GM23338 (cell line): ENCODE measurements around the gene TMEM123. TPM values are rescaled to one million over a fixed set of nuclear protein-coding genes. Genes with fewer than 3 reads are reported as not detected.

Source experiments
- ATAC-seq: fragments of 200-7000 bp; cut with Tn5 transposase; 3 replicates; pipeline ENCODE4 v1.9.1; 2020
- DNase-seq: peaks from one replicate; pipeline ENCODE4 v3.0.0-alpha.2; 2015; ENCODE audit warnings: low spot score
- H2AFZ ChIP-seq: fragments of 200-600 bp; sonication (generic); 2 replicates; pipeline ENCODE4 v1.8.0; 2016; ENCODE audit warnings: antibody characterized with exemption, mild to moderate bottlenecking, moderate library complexity
- H3F3A ChIP-seq: fragments of 200-600 bp; sonication (generic); replicated peaks from 2 replicates; pipeline ENCODE4 v1.8.0; 2017; ENCODE audit warnings: antibody characterized with exemption, mixed run types, low read depth
- H3K27ac ChIP-seq: fragments of 200-600 bp; sonication (generic); 2 replicates; pipeline ENCODE4 v1.6.1; 2016; ENCODE audit warnings: low read depth
- H3K27me3 ChIP-seq: fragments of 200-600 bp; sonication (generic); 2 replicates; pipeline ENCODE4 v1.8.0; 2016; ENCODE audit warnings: mild to moderate bottlenecking, mixed run types, moderate library complexity; ENCODE audit not compliant: insufficient read depth
- H3K36me3 ChIP-seq: fragments of 200-600 bp; sonication (generic); 2 replicates; pipeline ENCODE4 v1.8.0; 2016; ENCODE audit warnings: mild to moderate bottlenecking; ENCODE audit not compliant: insufficient read depth
- H3K4me1 ChIP-seq: fragments of 200-600 bp; sonication (generic); 2 replicates; pipeline ENCODE4 v1.8.0; 2016; ENCODE audit warnings: mild to moderate bottlenecking, moderate library complexity; ENCODE audit not compliant: insufficient read depth
- H3K4me2 ChIP-seq: fragments of 200-600 bp; sonication (generic); 2 replicates; pipeline ENCODE4 v1.7.1; 2017; ENCODE audit warnings: mixed run types
- H3K4me3 ChIP-seq: fragments of 200-600 bp; sonication (generic); 2 replicates; pipeline ENCODE4 v1.6.1; 2016; ENCODE audit warnings: mixed run types
- H3K79me2 ChIP-seq: fragments of 200-600 bp; sonication (generic); replicated peaks from 2 replicates; pipeline ENCODE4 v1.8.0; 2017; ENCODE audit warnings: mild to moderate bottlenecking; ENCODE audit not compliant: insufficient read depth
- H3K9me2 ChIP-seq: fragments of 200-600 bp; sonication (generic); 2 replicates; pipeline ENCODE4 v1.8.0; 2017; ENCODE audit not compliant: insufficient read depth
- H4K20me1 ChIP-seq: fragments of 200-600 bp; sonication (generic); replicated peaks from 2 replicates; pipeline ENCODE4 v1.8.0; 2017; ENCODE audit warnings: mild to moderate bottlenecking; ENCODE audit not compliant: insufficient read depth
- H3K27ac Mint-ChIP-seq: 2 replicates; pipeline ENCODE4 v1.8.0; 2020; ENCODE audit warnings: inconsistent platforms, mild to moderate bottlenecking, moderate library complexity, mixed read lengths
- H3K27me3 Mint-ChIP-seq: 3 replicates; pipeline ENCODE4 v1.8.0; 2022; ENCODE audit warnings: low read depth, mild to moderate bottlenecking, moderate library complexity, mixed read lengths, inconsistent platforms; ENCODE audit not compliant: insufficient read depth, poor library complexity
- H3K36me3 Mint-ChIP-seq: 3 replicates; pipeline ENCODE4 v1.8.0; 2021; ENCODE audit warnings: low read depth, mild to moderate bottlenecking, inconsistent platforms, moderate library complexity, mixed read lengths
- H3K4me1 Mint-ChIP-seq: 3 replicates; pipeline ENCODE4 v1.8.0; 2020; ENCODE audit warnings: mild to moderate bottlenecking, inconsistent platforms, mixed read lengths
- H3K4me3 Mint-ChIP-seq: 3 replicates; pipeline ENCODE4 v1.8.0; 2021; ENCODE audit warnings: moderate library complexity, mild to moderate bottlenecking, inconsistent platforms, mixed read lengths
- H3K9me3 Mint-ChIP-seq: 3 replicates; pipeline ENCODE4 v1.8.0; 2020; ENCODE audit warnings: moderate library complexity, mild to moderate bottlenecking, inconsistent platforms, mixed read lengths
- CREB1 ChIP-seq: fragments of 250-450 bp; sonication (Bioruptor Pico); IDR thresholded peaks from 2 replicates; pipeline ENCODE4 v1.5.0; 2020; ENCODE audit warnings: low read depth, mild to moderate bottlenecking, moderate library complexity
- CTCF ChIP-seq, 2 experiments: fragments of 200-600 bp in 1 of 2; sonication (generic) in 1 of 2; conservative IDR thresholded peaks; 2 replicates each; pipeline versions ENCODE4 v1.5.1 to v1.6.1; 2016 to 2017; ENCODE audit warnings: antibody characterized with exemption in 2 of 2, low read depth in 2 of 2, mild to moderate bottlenecking in 2 of 2, moderate library complexity in 1 of 2
- ETS1 ChIP-seq: IDR thresholded peaks from 2 replicates; pipeline ENCODE4 v1.6.1; 2016; ENCODE audit warnings: antibody characterized with exemption
- EZH2 ChIP-seq: fragments of 200-600 bp; sonication (generic); IDR thresholded peaks from one replicate; pipeline ENCODE4 v1.8.0; 2017; ENCODE audit warnings: antibody characterized with exemption, mild to moderate bottlenecking, low read depth; ENCODE audit not compliant: unreplicated experiment
- EZH2phosphoT487 ChIP-seq: fragments of 200-600 bp; sonication (generic); IDR thresholded peaks from one replicate; pipeline ENCODE4 v1.8.1; 2018; ENCODE audit warnings: antibody characterized with exemption; ENCODE audit not compliant: unreplicated experiment
- JUNB ChIP-seq: IDR thresholded peaks from one replicate; pipeline ENCODE4 v1.6.1; 2016; ENCODE audit warnings: antibody characterized with exemption; ENCODE audit not compliant: unreplicated experiment
- NANOG ChIP-seq: IDR thresholded peaks from 2 replicates; pipeline ENCODE4 v1.6.1; 2016; ENCODE audit warnings: antibody characterized with exemption, borderline replicate concordance
- POLR2AphosphoS5 ChIP-seq: IDR thresholded peaks from 2 replicates; pipeline ENCODE4 v1.6.1; 2016; ENCODE audit warnings: antibody characterized with exemption, low read depth
- REST ChIP-seq: IDR thresholded peaks from one replicate; pipeline ENCODE4 v1.6.1; 2018; ENCODE audit warnings: antibody characterized with exemption; ENCODE audit not compliant: unreplicated experiment
- STAT1 ChIP-seq: IDR thresholded peaks from one replicate; pipeline ENCODE4 v1.6.1; 2016; ENCODE audit warnings: antibody characterized with exemption; ENCODE audit not compliant: unreplicated experiment
- ZNF114 ChIP-seq: fragments of 250-450 bp; sonication (Bioruptor Pico); IDR thresholded peaks from 2 replicates; pipeline ENCODE4 v1.5.0; 2020; ENCODE audit warnings: mild to moderate bottlenecking, moderate library complexity
- ZNF331 ChIP-seq: fragments of 250-450 bp; sonication (Bioruptor Pico); IDR thresholded peaks from 2 replicates; pipeline ENCODE4 v1.5.0; 2020; ENCODE audit warnings: low read depth, mild to moderate bottlenecking, moderate library complexity
- ZNF462 ChIP-seq: fragments of 250-450 bp; sonication (Bioruptor Pico); IDR thresholded peaks from 2 replicates; pipeline ENCODE4 v1.5.0; 2020; ENCODE audit warnings: mild to moderate bottlenecking, moderate library complexity
- polyA plus RNA-seq: library from polyadenylated mRNA; unstranded; fragments of >200 nt; fragmentation: Nextera tagmentation; extraction: Ambion mirVana; gene quantifications from 2 replicates; pipeline ENCODE4 v1.2.1, GENCODE V29; 2016
- total RNA-seq: library from RNA; depleted of rRNA; stranded (reverse); fragments of >200 nt; shearing (Covaris generic); gene quantifications from 2 replicates; pipeline ENCODE4 v1.2.3, GENCODE V29; 2014

TMEM123 gene
- total and polyA plus RNA-seq, 2 experiments from 2014 or later: 44.1 to 61.0 TPM

- DNase-seq (no peak), ATAC-seq (peak; percentile 61)
- H3K36me3 Mint-ChIP-seq: no peaks in the 10 kb centered on the region
- peaks cover 19% of the 10 kb centered on the region for H3K4me1 Mint-ChIP-seq
- Histone ChIP-seq H3K9me2 (no peaks in the 10 kb centered on the region), H3K27me3 (no peaks in the 10 kb centered on the region), H3K4me2 (no peak overlapping the region), H3K4me1 (peaks cover 14% of the 10 kb centered on the region; the same call in 1 of the 2 replicates), H2AFZ (peak overlapping the region; percentile 29; the same call in 1 of the 2 replicates), H3K36me3 (no peaks in the 10 kb centered on the region), H3K79me2 (no peaks in the 10 kb centered on the region), H3K4me3 (no peak overlapping the region), H3F3A (no peaks in the 10 kb centered on the region), H3K27ac (no peak overlapping the region), H4K20me1 (no peaks in the 10 kb centered on the region)
- no peak overlapping the region for H3K4me3 Mint-ChIP-seq
- peaks cover 2% of the 10 kb centered on the region for H3K27me3 Mint-ChIP-seq
- H3K27ac Mint-ChIP-seq: no peak overlapping the region; the same call in 1 of the 2 replicates
- TF ChIP-seq JUNB: no peak
- TF ChIP-seq ZNF114 (CRISPR knock-in tag): no peak
- no peak for TF ChIP-seq STAT1
- no peak for TF ChIP-seq POLR2AphosphoS5
- TF ChIP-seq ETS1: no peak
- no peak for TF ChIP-seq REST
- no peak for TF ChIP-seq EZH2
- no peak for TF ChIP-seq EZH2phosphoT487
- no peak for TF ChIP-seq NANOG
- TF ChIP-seq CTCF (conservative IDR thresholded peaks at IDR 0.05; ENCODE audit: low read depth in 2 of 2): no peak
- no peak for TF ChIP-seq ZNF331 (CRISPR knock-in tag)
- no peak for TF ChIP-seq CREB1 (CRISPR knock-in tag)
- TF ChIP-seq ZNF462: no peak
- no peaks in the 10 kb centered on the region for H3K9me3 Mint-ChIP-seq
Observed at GRCh38 chr11:102476812-102477211, 24.2 kb upstream of the TMEM123 start.
